WERI-Rb-1 (cell line): ENCODE results near the gene DEAF1.
A peak's percentile ranks its signal among the peaks of the same experiment; 100 is the strongest.

Source experiments
- DNase-seq: peaks from one replicate; pipeline ENCODE4 v3.0.0-alpha.2; 2020
- H3K27ac ChIP-seq: fragments of 250-450 bp; sonication (Bioruptor Pico); 2 replicates; pipeline ENCODE4 v1.5.1; 2020; ENCODE audit warnings: mild to moderate bottlenecking, moderate library complexity
- H3K27me3 ChIP-seq: fragments of 250-450 bp; sonication (Bioruptor Pico); 2 replicates; pipeline ENCODE4 v1.5.1; 2021; ENCODE audit warnings: mild to moderate bottlenecking, low read depth, moderate library complexity; ENCODE audit not compliant: insufficient read depth, severe bottlenecking
- H3K36me3 ChIP-seq: fragments of 250-450 bp; sonication (Bioruptor Pico); 2 replicates; pipeline ENCODE4 v1.5.1; 2020; ENCODE audit warnings: mild to moderate bottlenecking, moderate library complexity
- H3K4me3 ChIP-seq: 2 replicates; pipeline ENCODE4 v1.5.1; 2011; ENCODE audit warnings: low read depth, mild to moderate bottlenecking, control low read depth, low read length
- H3K9me3 ChIP-seq: fragments of 250-450 bp; sonication (Bioruptor Pico); 2 replicates; pipeline ENCODE4 v1.5.1; 2021; ENCODE audit warnings: mild to moderate bottlenecking, moderate library complexity; ENCODE audit not compliant: severe bottlenecking
- CTCF ChIP-seq: IDR thresholded peaks from 2 replicates; pipeline ENCODE4 v1.5.1; 2011; ENCODE audit warnings: low read depth, mild to moderate bottlenecking, control low read depth, inconsistent platforms, low read length

The DEAF1 gene

GRCh38 chr11:630871-631270 lies 64.2 kb downstream of the DEAF1 start:
- H3K27me3 ChIP-seq, result no peaks in the 10 kb centered on the region
- H3K9me3 ChIP-seq, result no peaks in the 10 kb centered on the region
- H3K27ac ChIP-seq, result no peak overlapping the region
- no peak for DNase-seq
- H3K36me3 ChIP-seq, result no peaks in the 10 kb centered on the region; the same call in 1 of the 2 replicates
- H3K4me3 ChIP-seq, result no peak overlapping the region
- no peak for TF ChIP-seq CTCF

- H3K27me3 ChIP-seq, result no peaks in the 10 kb centered on the region
- no peaks in the 10 kb centered on the region for H3K9me3 ChIP-seq
- no peaks in the 10 kb centered on the region for H3K36me3 ChIP-seq
- peak; percentile 41 for TF ChIP-seq CTCF
- H3K4me3 ChIP-seq, result no peak overlapping the region
- peak; percentile 70 for DNase-seq
- H3K27ac ChIP-seq, result no peak overlapping the region
Measured at GRCh38 chr11:629237-629583, 65.8 kb downstream of the DEAF1 start.

- no peaks in the 10 kb centered on the region for H3K9me3 ChIP-seq
- H3K4me3 ChIP-seq, result no peak overlapping the region
- H3K27ac ChIP-seq, result no peak overlapping the region
- DNase-seq, result peak; percentile 7
- TF ChIP-seq CTCF, result no peak
- H3K27me3 ChIP-seq, result no peaks in the 10 kb centered on the region
- no peaks in the 10 kb centered on the region for H3K36me3 ChIP-seq
Measured at GRCh38 chr11:628056-628455, 67.0 kb downstream of the DEAF1 start.

- Histone ChIP-seq H3K9me3 (no peaks in the 10 kb centered on the region), H3K36me3 (no peaks in the 10 kb centered on the region; the same call in 1 of the 2 replicates), H3K4me3 (no peak overlapping the region), H3K27me3 (no peaks in the 10 kb centered on the region), H3K27ac (no peak overlapping the region)
- no peak for TF ChIP-seq CTCF
- no peak for DNase-seq
Measured at GRCh38 chr11:627308-627576, 67.8 kb downstream of the DEAF1 start.

- Histone ChIP-seq H3K36me3 (no peaks in the 10 kb centered on the region; the same call in 1 of the 2 replicates), H3K27ac (no peak within 1 kb of the TSS), H3K9me3 (no peaks in the 10 kb centered on the region), H3K4me3 (no peak within 1 kb of the TSS), H3K27me3 (no peaks in the 10 kb centered on the region)
- TF ChIP-seq CTCF, result no peak
- peak; percentile 6 for DNase-seq
Measured at GRCh38 chr11:626475-627307, 68.3 kb downstream of the DEAF1 start, which contains the start of gene SCT. Gene SCT, minus strand, starts transcription at chr11:627181. Its CDS starts 38 bp downstream, at chr11:627143.
